Dedifferentiated amniotic fluid mesenchymal stem cell (primary cell): Measurements from ENCODE around the gene PRXL2B.
"Not testable (repeated sequence)": the region's sequence is repeated elsewhere in the genome, so short reads cannot be mapped to it uniquely, and the experiment has no call there.

Experiments
- DNase-seq: peaks from one replicate; pipeline ENCODE4 v3.0.0-alpha.2; 2016; ENCODE audit errors: extremely low spot score

Gene PRXL2B

GRCh38 chr1:2612591-2613365 is 26.2 kb downstream of the PRXL2B start:
- no peak for DNase-seq

- no peak for DNase-seq
These were observed 27.6 kb downstream of the PRXL2B start for GRCh38 chr1:2614145-2614544.

- no peak for DNase-seq
These were observed 31.4 kb downstream of the PRXL2B start for GRCh38 chr1:2617971-2618470.

GRCh38 chr1:2623571-2624337 is 37.2 kb downstream of the PRXL2B start:
- no peak for DNase-seq

- DNase-seq, result no peak
These were observed 38.2 kb downstream of the PRXL2B start for GRCh38 chr1:2624735-2625300.

- DNase-seq, result no peak
These were observed 38.7 kb downstream of the PRXL2B start for GRCh38 chr1:2625311-2625710.

- not testable (repeated sequence) for DNase-seq
These were observed 39.2 kb downstream of the PRXL2B start for GRCh38 chr1:2625748-2626147.

GRCh38 chr1:2627746-2628145 is 41.2 kb downstream of the PRXL2B start:
- no peak for DNase-seq

- DNase-seq, result no peak
These were observed 41.8 kb downstream of the PRXL2B start for GRCh38 chr1:2628191-2628932.

GRCh38 chr1:2628933-2629626 is 42.5 kb downstream of the PRXL2B start:
- no peak for DNase-seq

- no peak for DNase-seq
These were observed 43.3 kb downstream of the PRXL2B start for GRCh38 chr1:2629627-2630497.

GRCh38 chr1:2630498-2631135 is 44.0 kb downstream of the PRXL2B start:
- no peak for DNase-seq

GRCh38 chr1:2631136-2632050 is 44.8 kb downstream of the PRXL2B start:
- DNase-seq, result no peak

GRCh38 chr1:2632051-2632430 is 45.5 kb downstream of the PRXL2B start:
- no peak for DNase-seq

- DNase-seq, result no peak
These were observed 46.2 kb downstream of the PRXL2B start, which contains the start of gene MMEL1 for GRCh38 chr1:2632561-2633361. Gene MMEL1 (minus strand): TSS chr1:2633016. CDS start chr1:2629484, 3,532 bp downstream.

GRCh38 chr1:2633366-2633935 is 46.9 kb downstream of the PRXL2B start:
- DNase-seq, result no peak

- DNase-seq, result no peak
These were observed 47.4 kb downstream of the PRXL2B start for GRCh38 chr1:2633936-2634491.
